GM19043 (cell line): ENCODE measurements around the gene CAMK4.

Experiments used
- ATAC-seq: cut with Tn5 transposase; IDR thresholded peaks from one replicate; pipeline ENCODE4 v1.9.1; 2021; ENCODE audit warnings: low read depth; ENCODE audit not compliant: unreplicated experiment

CAMK4 gene

GRCh38 chr5:111228520-111229220, 4.5 kb downstream of the CAMK4 start:
- ATAC-seq: no peak

- no peak for ATAC-seq
Observed at GRCh38 chr5:111229221-111229835, 5.1 kb downstream of the CAMK4 start.

- ATAC-seq: peak; percentile 29
Observed at GRCh38 chr5:111229871-111230810, 6.0 kb downstream of the CAMK4 start.

- no peak for ATAC-seq
Observed at GRCh38 chr5:111231119-111231518, 6.9 kb downstream of the CAMK4 start.

- ATAC-seq: no peak
Observed at GRCh38 chr5:111232311-111233051, 8.3 kb downstream of the CAMK4 start.

GRCh38 chr5:111233052-111233374, 8.8 kb downstream of the CAMK4 start:
- ATAC-seq: no peak

- no peak for ATAC-seq
Observed at GRCh38 chr5:111234125-111234524, 9.9 kb downstream of the CAMK4 start.

- ATAC-seq: no peak
Observed at GRCh38 chr5:111235635-111236034, 11.5 kb downstream of the CAMK4 start.

GRCh38 chr5:111236348-111236747, 12.2 kb downstream of the CAMK4 start:
- no peak for ATAC-seq

- ATAC-seq: no peak
Observed at GRCh38 chr5:111236995-111237394, 12.8 kb downstream of the CAMK4 start.

- ATAC-seq: no peak
Observed at GRCh38 chr5:111237470-111237869, 13.3 kb downstream of the CAMK4 start.

- ATAC-seq: no peak
Observed at GRCh38 chr5:111238431-111239225, 14.4 kb downstream of the CAMK4 start.

- ATAC-seq: no peak
Observed at GRCh38 chr5:111241696-111242095, 17.5 kb downstream of the CAMK4 start.

- ATAC-seq: no peak
Observed at GRCh38 chr5:111242606-111243005, 18.4 kb downstream of the CAMK4 start.

GRCh38 chr5:111243318-111243717, 19.1 kb downstream of the CAMK4 start:
- no peak for ATAC-seq

- ATAC-seq: no peak
Observed at GRCh38 chr5:111245654-111246053, 21.5 kb downstream of the CAMK4 start.

- ATAC-seq: no peak
Observed at GRCh38 chr5:111246459-111246858, 22.3 kb downstream of the CAMK4 start.

- ATAC-seq: no peak
Observed at GRCh38 chr5:111248571-111248970, 24.4 kb downstream of the CAMK4 start.

- ATAC-seq: no peak
Observed at GRCh38 chr5:111251921-111252320, 27.7 kb downstream of the CAMK4 start.
